ENCODE results near the gene RFX3. TPM values are rescaled to one million over a fixed set of nuclear protein-coding genes. Genes with fewer than 3 reads are reported as not detected.

The RFX3 gene
- total RNA-seq, 1 experiment from 2014 or later: 5.7 TPM

GRCh38 chr9:3290231-3290840, 235.5 kb downstream of the RFX3 start:
- Histone ChIP-seq H3K4me3 (ENCODE audit: low read depth in 2 of 2, low read length in 2 of 2) (no peak overlapping the region), H3K4me1 (ENCODE audit: control insufficient read depth, insufficient read depth, low read length) (no peaks in the 10 kb centered on the region), H3K27ac (ENCODE audit: low read length) (no peak overlapping the region), H3K36me3 (ENCODE audit: control insufficient read depth, insufficient read depth, low read length) (no peaks in the 10 kb centered on the region), H3K9me3 (ENCODE audit: control insufficient read depth, insufficient read depth, low read depth, low read length) (no peaks in the 10 kb centered on the region), H3K27me3 (ENCODE audit: control insufficient read depth, insufficient read depth, low read length) (no peaks in the 10 kb centered on the region)
- no TSS peak for BruUV-seq (replicated peaks)
- in situ Hi-C loops (cut with HindIII; ENCODE audit: low pct_unique_long_range_greater_than_20kb, low sequenced_read_pairs): no loop called here
- POLR2A ChIA-PET: no interaction called here
- DNase-seq (ENCODE audit: low read depth, low spot score): no peak
- intact Hi-C loops (cut with micrococcal nuclease; ENCODE audit: unreplicated experiment): no loop called here
- CTCF ChIA-PET: no interaction called here
- no peak for TF ChIP-seq POLR2AphosphoS5 (IDR thresholded peaks at IDR 0.05; ENCODE audit: low read depth, low read length)
- no peak for TF ChIP-seq REST (IDR thresholded peaks at IDR 0.05; ENCODE audit: insufficient read depth in 1 of 2, low read depth in 2 of 2, low read length in 1 of 2)
- TF ChIP-seq SIN3A (IDR thresholded peaks at IDR 0.05; ENCODE audit: borderline replicate concordance, insufficient read depth, low read depth, low read length): no peak
- no peak for TF ChIP-seq TCF7L2 (IDR thresholded peaks at IDR 0.05; ENCODE audit: low read depth, low read length)
- TF ChIP-seq, protein P1, sequence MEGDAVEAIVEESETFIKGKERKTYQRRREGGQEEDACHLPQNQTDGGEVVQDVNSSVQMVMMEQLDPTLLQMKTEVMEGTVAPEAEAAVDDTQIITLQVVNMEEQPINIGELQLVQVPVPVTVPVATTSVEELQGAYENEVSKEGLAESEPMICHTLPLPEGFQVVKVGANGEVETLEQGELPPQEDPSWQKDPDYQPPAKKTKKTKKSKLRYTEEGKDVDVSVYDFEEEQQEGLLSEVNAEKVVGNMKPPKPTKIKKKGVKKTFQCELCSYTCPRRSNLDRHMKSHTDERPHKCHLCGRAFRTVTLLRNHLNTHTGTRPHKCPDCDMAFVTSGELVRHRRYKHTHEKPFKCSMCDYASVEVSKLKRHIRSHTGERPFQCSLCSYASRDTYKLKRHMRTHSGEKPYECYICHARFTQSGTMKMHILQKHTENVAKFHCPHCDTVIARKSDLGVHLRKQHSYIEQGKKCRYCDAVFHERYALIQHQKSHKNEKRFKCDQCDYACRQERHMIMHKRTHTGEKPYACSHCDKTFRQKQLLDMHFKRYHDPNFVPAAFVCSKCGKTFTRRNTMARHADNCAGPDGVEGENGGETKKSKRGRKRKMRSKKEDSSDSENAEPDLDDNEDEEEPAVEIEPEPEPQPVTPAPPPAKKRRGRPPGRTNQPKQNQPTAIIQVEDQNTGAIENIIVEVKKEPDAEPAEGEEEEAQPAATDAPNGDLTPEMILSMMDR (IDR thresholded peaks at IDR 0.05): no peak
- no peak for ATAC-seq

DNA sequence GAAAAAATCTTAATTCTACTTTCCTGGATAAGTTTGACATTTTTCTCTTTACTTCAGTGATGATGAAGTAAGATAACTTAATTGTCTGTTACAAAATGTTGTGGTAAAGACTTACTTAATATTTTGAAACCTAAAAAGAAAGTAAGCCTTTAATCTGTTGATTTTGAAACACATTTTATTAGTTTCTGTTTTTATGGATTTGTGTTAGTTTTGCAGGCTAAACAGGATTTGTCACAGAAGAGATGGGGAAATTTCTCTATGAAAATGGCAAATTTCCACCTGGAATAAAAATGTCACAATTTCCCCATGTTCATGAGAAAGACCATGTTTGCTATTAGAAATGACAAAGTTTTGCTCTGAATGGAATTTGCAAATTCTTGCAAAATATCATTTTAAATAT, 237.1 kb downstream of the RFX3 start:
- ChIA-PET POLR2A (no interaction called here), CTCF (no interaction called here)
- H3K36me3 ChIP-seq (ENCODE audit: control insufficient read depth, insufficient read depth, low read length): no peaks in the 10 kb centered on the region
- in situ Hi-C loops (cut with HindIII; ENCODE audit: low pct_unique_long_range_greater_than_20kb, low sequenced_read_pairs) (no loop called here), intact Hi-C loops (cut with micrococcal nuclease; ENCODE audit: unreplicated experiment) (no loop called here)
- no peaks in the 10 kb centered on the region for H3K9me3 ChIP-seq (ENCODE audit: control insufficient read depth, insufficient read depth, low read depth, low read length)
- DNase-seq (ENCODE audit: low read depth, low spot score): no peak
- no peak overlapping the region for H3K4me3 ChIP-seq (ENCODE audit: low read depth in 2 of 2, low read length in 2 of 2)
- H3K27me3 ChIP-seq (ENCODE audit: control insufficient read depth, insufficient read depth, low read length): no peaks in the 10 kb centered on the region
- no peak for ATAC-seq
- no TSS peak for BruUV-seq (replicated peaks)
- TF ChIP-seq POLR2AphosphoS5 (IDR thresholded peaks at IDR 0.05; ENCODE audit: low read depth, low read length): no peak
- no peak for TF ChIP-seq TCF7L2 (IDR thresholded peaks at IDR 0.05; ENCODE audit: low read depth, low read length)
- TF ChIP-seq, protein P1 (IDR thresholded peaks at IDR 0.05): no peak
- no peak for TF ChIP-seq SIN3A (IDR thresholded peaks at IDR 0.05; ENCODE audit: borderline replicate concordance, insufficient read depth, low read depth, low read length)
- no peak for TF ChIP-seq REST (IDR thresholded peaks at IDR 0.05; ENCODE audit: insufficient read depth in 1 of 2, low read depth in 2 of 2, low read length in 1 of 2)
- H3K4me1 ChIP-seq (ENCODE audit: control insufficient read depth, insufficient read depth, low read length): no peaks in the 10 kb centered on the region
- H3K27ac ChIP-seq (ENCODE audit: low read length): no peak overlapping the region

All from Panc1 (cell line).